ENCODE data around the gene FGFRL1.

The FGFRL1 gene

DNA sequence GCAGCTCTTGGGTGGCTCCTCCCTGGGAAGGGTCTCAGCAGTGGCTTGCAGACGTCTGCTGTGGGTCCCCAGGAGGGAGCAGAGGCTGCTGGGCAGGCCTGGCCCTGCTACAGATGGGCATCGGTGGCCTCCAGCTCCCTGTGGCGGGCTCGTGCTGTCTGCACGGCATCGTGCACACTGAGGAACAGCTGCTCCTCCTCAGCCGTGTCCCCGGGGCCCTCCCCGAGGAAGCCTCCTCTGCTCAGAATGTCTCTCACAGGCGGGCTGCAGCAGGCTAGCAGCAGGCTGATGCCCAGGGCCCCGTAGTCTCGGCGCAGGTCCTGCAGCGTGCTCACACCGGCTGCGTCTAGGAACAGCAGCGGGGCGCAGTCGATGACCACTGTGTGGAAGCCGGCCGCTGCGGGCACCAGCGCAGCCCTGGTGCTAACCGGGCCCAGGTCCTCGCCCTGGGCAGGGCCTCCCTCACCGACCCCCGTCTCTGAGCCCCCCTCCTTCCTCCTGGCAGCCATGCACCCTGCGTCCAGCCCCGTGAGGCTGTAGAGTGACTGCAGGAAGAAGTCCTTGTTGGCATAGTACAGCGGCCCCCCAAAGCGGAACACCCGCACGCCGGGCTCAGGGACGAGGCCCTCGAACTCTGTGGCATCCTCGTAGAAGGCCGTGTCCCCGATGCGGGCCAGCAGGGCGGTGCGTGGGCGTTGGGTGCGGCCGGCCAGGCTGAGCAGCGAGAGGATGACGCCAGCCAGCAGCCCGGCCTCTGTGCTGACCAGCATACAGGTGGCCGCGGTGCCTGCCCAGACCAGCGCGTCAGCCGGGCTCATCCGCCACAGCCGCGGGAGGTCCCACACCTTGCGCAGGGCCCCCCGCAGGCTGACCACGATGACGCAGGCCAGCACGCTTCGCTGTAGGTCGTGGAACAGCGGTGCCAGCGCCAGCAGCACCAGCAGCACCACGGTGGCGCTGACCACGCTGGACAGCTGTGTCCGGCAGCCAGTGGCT is 22.4 kb upstream of the FGFRL1 start:
- H3K27ac ChIP-seq (replicated peaks), result no peak overlapping the region
- DNase-seq (ENCODE audit: low read depth in 1 of 2, low spot score in 1 of 2), result no peak
- TF ChIP-seq, protein P1, sequence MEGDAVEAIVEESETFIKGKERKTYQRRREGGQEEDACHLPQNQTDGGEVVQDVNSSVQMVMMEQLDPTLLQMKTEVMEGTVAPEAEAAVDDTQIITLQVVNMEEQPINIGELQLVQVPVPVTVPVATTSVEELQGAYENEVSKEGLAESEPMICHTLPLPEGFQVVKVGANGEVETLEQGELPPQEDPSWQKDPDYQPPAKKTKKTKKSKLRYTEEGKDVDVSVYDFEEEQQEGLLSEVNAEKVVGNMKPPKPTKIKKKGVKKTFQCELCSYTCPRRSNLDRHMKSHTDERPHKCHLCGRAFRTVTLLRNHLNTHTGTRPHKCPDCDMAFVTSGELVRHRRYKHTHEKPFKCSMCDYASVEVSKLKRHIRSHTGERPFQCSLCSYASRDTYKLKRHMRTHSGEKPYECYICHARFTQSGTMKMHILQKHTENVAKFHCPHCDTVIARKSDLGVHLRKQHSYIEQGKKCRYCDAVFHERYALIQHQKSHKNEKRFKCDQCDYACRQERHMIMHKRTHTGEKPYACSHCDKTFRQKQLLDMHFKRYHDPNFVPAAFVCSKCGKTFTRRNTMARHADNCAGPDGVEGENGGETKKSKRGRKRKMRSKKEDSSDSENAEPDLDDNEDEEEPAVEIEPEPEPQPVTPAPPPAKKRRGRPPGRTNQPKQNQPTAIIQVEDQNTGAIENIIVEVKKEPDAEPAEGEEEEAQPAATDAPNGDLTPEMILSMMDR (IDR thresholded peaks at IDR 0.05; ENCODE audit: insufficient read depth, low read length), result no peak
- TF ChIP-seq REST (IDR thresholded peaks at IDR 0.05; ENCODE audit: insufficient replicate concordance, low read depth) (no peak), POLR2AphosphoS5 (IDR thresholded peaks at IDR 0.05; ENCODE audit: low read depth) (no peak), GABPA (IDR thresholded peaks at IDR 0.05; ENCODE audit: low read depth) (no peak), SPI1 (IDR thresholded peaks at IDR 0.05; ENCODE audit: borderline replicate concordance, low read depth) (no peak)
- H3K4me3 ChIP-seq (replicated peaks; ENCODE audit: insufficient read depth, low read length), result no peak overlapping the region
- no peaks in the 10 kb centered on the region for H3K27me3 ChIP-seq (ENCODE audit: insufficient read depth, poor library complexity, severe bottlenecking)

- no peak for TF ChIP-seq SPI1 (IDR thresholded peaks at IDR 0.05; ENCODE audit: borderline replicate concordance, low read depth)
- no peak for TF ChIP-seq REST (IDR thresholded peaks at IDR 0.05; ENCODE audit: insufficient replicate concordance, low read depth)
- TF ChIP-seq, protein P1 (IDR thresholded peaks at IDR 0.05; ENCODE audit: insufficient read depth, low read length), result no peak
- Histone ChIP-seq H3K27me3 (ENCODE audit: insufficient read depth, poor library complexity, severe bottlenecking) (no peaks in the 10 kb centered on the region), H3K4me3 (replicated peaks; ENCODE audit: insufficient read depth, low read length) (no peak overlapping the region), H3K27ac (replicated peaks) (no peak overlapping the region)
- no peak for DNase-seq (ENCODE audit: low read depth in 1 of 2, low spot score in 1 of 2)
These were observed 21.5 kb upstream of the FGFRL1 start for GRCh38 chr4:989722-990471.

DNA sequence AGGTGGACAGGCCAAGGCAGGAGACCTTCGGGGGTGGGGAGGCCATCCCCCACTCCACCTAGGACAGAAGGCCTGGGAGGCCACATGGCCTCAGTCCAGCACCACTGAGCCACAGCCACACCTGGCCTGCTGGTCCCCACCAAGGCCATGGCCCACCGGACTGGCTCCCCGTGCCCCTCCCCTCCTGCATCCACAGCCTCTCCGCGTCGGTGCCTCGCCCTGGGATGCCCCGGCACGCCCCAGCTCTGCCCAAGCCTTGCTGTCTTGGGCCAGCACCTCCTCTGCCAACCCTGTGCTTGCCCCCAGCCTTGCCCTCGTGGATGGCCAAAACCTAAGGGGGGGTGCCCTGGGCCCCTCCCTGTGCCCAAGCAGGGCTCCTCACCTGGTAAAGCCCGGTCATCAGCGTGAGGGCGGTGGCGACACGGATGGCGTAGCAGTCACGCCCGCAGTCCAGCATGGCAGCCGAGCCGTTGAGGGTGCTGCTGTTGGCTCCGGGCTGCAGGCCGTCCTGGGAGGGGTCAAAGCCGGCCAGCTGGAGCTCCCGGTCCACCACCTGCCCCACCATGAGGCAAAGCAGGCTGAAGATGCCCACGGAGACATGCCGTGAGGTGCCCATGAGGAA is 20.6 kb upstream of the FGFRL1 start:
- H3K27me3 ChIP-seq (ENCODE audit: insufficient read depth, poor library complexity, severe bottlenecking), result no peaks in the 10 kb centered on the region

More for the DNA sequence above, 20.6 kb upstream of the FGFRL1 start:
- no peak for DNase-seq (ENCODE audit: low read depth in 1 of 2, low spot score in 1 of 2)
- H3K27ac ChIP-seq (replicated peaks), result no peak overlapping the region
- TF ChIP-seq, protein P1 (IDR thresholded peaks at IDR 0.05; ENCODE audit: insufficient read depth, low read length), result no peak
- TF ChIP-seq SPI1 (IDR thresholded peaks at IDR 0.05; ENCODE audit: borderline replicate concordance, low read depth) (no peak), GABPA (IDR thresholded peaks at IDR 0.05; ENCODE audit: low read depth) (no peak), REST (IDR thresholded peaks at IDR 0.05; ENCODE audit: insufficient replicate concordance, low read depth) (no peak), POLR2AphosphoS5 (IDR thresholded peaks at IDR 0.05; ENCODE audit: low read depth) (no peak)
- H3K4me3 ChIP-seq (replicated peaks; ENCODE audit: insufficient read depth, low read length), result no peak overlapping the region
